Dermis microvascular lymphatic vessel endothelial cell (primary cell): ENCODE data around the gene PSME3IP1. TPM values are rescaled to one million over a fixed set of nuclear protein-coding genes. Genes with fewer than 3 reads are reported as not detected.

Source experiments
- DNase-seq, 2 donors: peaks; one replicate each; pipeline versions ENCODE4 v3.0.0 to v3.0.0-alpha.2; 2010; ENCODE audit warnings: low read depth in 2 of 2
- total RNA-seq: library from RNA; depleted of rRNA; stranded (reverse); fragments of >200 nt; gene quantifications from 2 replicates; pipeline ENCODE4 v1.2.1, GENCODE V29; 2014

Gene PSME3IP1
- total RNA-seq, 1 donor from 2014 or later, result 50.8 TPM

- peak in 1 of 2 donors; percentile 71 for DNase-seq
These were observed 40.5 kb downstream of the PSME3IP1 start for GRCh38 chr16:57145046-57146021.

- no peak for DNase-seq
These were observed 41.8 kb downstream of the PSME3IP1 start for GRCh38 chr16:57144027-57144426.

- DNase-seq, result no peak
These were observed 42.5 kb downstream of the PSME3IP1 start for GRCh38 chr16:57143149-57143921.

- no peak for DNase-seq
These were observed 43.8 kb downstream of the PSME3IP1 start for GRCh38 chr16:57141822-57142631.

GRCh38 chr16:57140931-57141668, 44.7 kb downstream of the PSME3IP1 start:
- no peak for DNase-seq

GRCh38 chr16:57138281-57138935, 47.4 kb downstream of the PSME3IP1 start:
- DNase-seq, result no peak

- no peak for DNase-seq
These were observed 48.1 kb downstream of the PSME3IP1 start for GRCh38 chr16:57137566-57138273.

- DNase-seq, result peak in 1 of 2 donors; percentile 44
These were observed 48.8 kb downstream of the PSME3IP1 start for GRCh38 chr16:57137043-57137442.

- DNase-seq, result no peak
These were observed 50.9 kb downstream of the PSME3IP1 start for GRCh38 chr16:57134982-57135381.

- DNase-seq, result no peak
These were observed 52.0 kb downstream of the PSME3IP1 start for GRCh38 chr16:57133886-57134285.

GRCh38 chr16:57133031-57133430, 52.8 kb downstream of the PSME3IP1 start:
- no peak for DNase-seq

GRCh38 chr16:57132470-57132869, 53.4 kb downstream of the PSME3IP1 start:
- DNase-seq, result no peak

- no peak for DNase-seq
These were observed 54.4 kb downstream of the PSME3IP1 start for GRCh38 chr16:57131351-57131970.

GRCh38 chr16:57130950-57131321, 54.9 kb downstream of the PSME3IP1 start:
- DNase-seq, result no peak

GRCh38 chr16:57128771-57129389, 57.0 kb downstream of the PSME3IP1 start:
- no peak for DNase-seq

- DNase-seq, result no peak
These were observed 58.0 kb downstream of the PSME3IP1 start for GRCh38 chr16:57127836-57128235.

GRCh38 chr16:57127037-57127763, 58.6 kb downstream of the PSME3IP1 start:
- no peak for DNase-seq

GRCh38 chr16:57126411-57126810, 59.4 kb downstream of the PSME3IP1 start:
- DNase-seq, result no peak
